Left ventricle myocardium inferior (tissue), 1 donor: Measurements from ENCODE around the gene PBX1. TPM values are rescaled to one million over a fixed set of nuclear protein-coding genes. Genes with fewer than 3 reads are reported as not detected.

Experiments
- DNase-seq: peaks from one replicate; pipeline ENCODE4 v3.0.0-alpha.2; 2020
- H3K27ac ChIP-seq: fragments of 200-600 bp; replicated peaks from 2 replicates; pipeline ENCODE4 v1.8.0; 2021
- H3K27me3 ChIP-seq: fragments of 200-600 bp; 2 replicates; pipeline ENCODE4 v1.8.0; 2021; ENCODE audit warnings: low read depth
- H3K36me3 ChIP-seq: fragments of 200-600 bp; 2 replicates; pipeline ENCODE4 v1.8.0; 2021
- H3K4me1 ChIP-seq: fragments of 200-600 bp; 2 replicates; pipeline ENCODE4 v1.8.0; 2021
- H3K4me3 ChIP-seq: fragments of 200-600 bp; 2 replicates; pipeline ENCODE4 v1.8.0; 2021; ENCODE audit warnings: mild to moderate bottlenecking, moderate library complexity
- H3K9me3 ChIP-seq: fragments of 200-600 bp; replicated peaks from 2 replicates; pipeline ENCODE4 v1.8.0; 2021
- CTCF ChIP-seq: fragments of 200-600 bp; IDR thresholded peaks from 2 replicates; pipeline ENCODE4 v1.8.0; 2021; ENCODE audit warnings: antibody characterized with exemption, mild to moderate bottlenecking, borderline replicate concordance
- intact Hi-C: fragments of 100-400 bp; cut with micrococcal nuclease; formaldehyde crosslinking; loops from one replicate; pipeline ENCODE4 v1.11.0; 2022
- total RNA-seq: library from RNA; stranded (reverse); fragmentation: NEBNext Ultra II Directional; extraction: Animal tissue kit (Norgen Biotek cat#: 25700); gene quantifications from one replicate; pipeline ENCODE4 v1.2.1, GENCODE V29; 2021
- donor health status: DM: no; HTN: yes; CAD: no; lungs with severe emphysema.

The PBX1 gene
- total RNA-seq, 1 donor from 2014 or later: 73.2 TPM

GRCh38 chr1:164721228-164721496, 162.2 kb downstream of the PBX1 start:
- H3K27me3 ChIP-seq: no peaks in the 10 kb centered on the region
- peak overlapping the region; percentile 59 for H3K27ac ChIP-seq
- no peak for DNase-seq
- H3K9me3 ChIP-seq: no peaks in the 10 kb centered on the region
- H3K4me1 ChIP-seq: peaks cover 89% of the 10 kb centered on the region
- H3K4me3 ChIP-seq: no peak overlapping the region
- no peaks in the 10 kb centered on the region for H3K36me3 ChIP-seq
- intact Hi-C loops: no loop called here
- no peak for TF ChIP-seq CTCF

- H3K9me3 ChIP-seq: no peaks in the 10 kb centered on the region
- H3K27me3 ChIP-seq: no peaks in the 10 kb centered on the region
- H3K36me3 ChIP-seq: no peaks in the 10 kb centered on the region
- intact Hi-C loops: no loop called here
- H3K4me1 ChIP-seq: peaks cover 79% of the 10 kb centered on the region
- TF ChIP-seq CTCF: no peak
- no peak overlapping the region for H3K27ac ChIP-seq
- H3K4me3 ChIP-seq: no peak overlapping the region
- DNase-seq: no peak
These were observed 164.4 kb downstream of the PBX1 start for GRCh38 chr1:164723296-164723798.

GRCh38 chr1:164725401-164725800, 166.4 kb downstream of the PBX1 start:
- Histone ChIP-seq H3K9me3 (no peaks in the 10 kb centered on the region), H3K36me3 (no peaks in the 10 kb centered on the region), H3K27ac (peak overlapping the region; percentile 17), H3K4me1 (peaks cover 79% of the 10 kb centered on the region), H3K27me3 (no peaks in the 10 kb centered on the region), H3K4me3 (no peak overlapping the region)
- intact Hi-C loops: no loop called here
- no peak for TF ChIP-seq CTCF
- no peak for DNase-seq

- no peaks in the 10 kb centered on the region for H3K36me3 ChIP-seq
- H3K4me3 ChIP-seq: no peak overlapping the region
- H3K27me3 ChIP-seq: no peaks in the 10 kb centered on the region
- intact Hi-C loops: no loop called here
- H3K4me1 ChIP-seq: peaks cover 79% of the 10 kb centered on the region
- DNase-seq: no peak
- no peak for TF ChIP-seq CTCF
- H3K9me3 ChIP-seq: no peaks in the 10 kb centered on the region
- no peak overlapping the region for H3K27ac ChIP-seq
These were observed 167.3 kb downstream of the PBX1 start for GRCh38 chr1:164726235-164726634.

- no peak for TF ChIP-seq CTCF
- Histone ChIP-seq H3K27me3 (no peaks in the 10 kb centered on the region), H3K9me3 (no peaks in the 10 kb centered on the region), H3K27ac (no peak overlapping the region), H3K4me1 (peaks cover 67% of the 10 kb centered on the region), H3K36me3 (no peaks in the 10 kb centered on the region), H3K4me3 (no peak overlapping the region)
- intact Hi-C loops: no loop called here
- no peak for DNase-seq
These were observed 169.7 kb downstream of the PBX1 start for GRCh38 chr1:164728719-164729118.
